CD1c-positive myeloid dendritic cell (primary cell): ENCODE results near the gene ESR1.
"Not testable (repeated sequence)": the region's sequence is repeated elsewhere in the genome, so short reads cannot be mapped to it uniquely, and the experiment has no call there.

Experiments used
- DNase-seq: peaks from one replicate; pipeline ENCODE4 v3.0.0-alpha.2; 2016; ENCODE audit errors: extremely low spot score

The ESR1 gene

DNA sequence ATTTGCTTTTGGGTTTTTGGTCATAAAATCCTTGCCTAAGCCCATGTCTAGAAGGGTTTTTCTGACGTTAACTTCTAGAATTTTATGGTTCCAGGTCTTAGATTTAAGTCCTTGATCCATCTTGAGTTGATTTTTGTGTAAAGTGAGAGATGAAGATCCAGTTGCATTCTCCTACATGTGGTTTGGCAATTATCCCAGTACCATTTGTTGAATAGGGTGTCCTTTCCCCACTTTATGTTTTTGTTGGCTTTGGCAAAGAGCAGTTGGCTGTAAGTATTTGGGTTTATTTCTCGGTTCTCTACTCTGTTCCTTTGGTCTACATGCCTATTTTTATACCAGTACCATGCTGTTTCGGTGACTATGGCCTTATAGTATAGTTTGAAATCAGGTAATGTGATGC lies 86.9 kb downstream of the ESR1 start:
- DNase-seq, result not testable (repeated sequence)

GRCh38 chr6:151899221-151899620 lies 91.7 kb downstream of the ESR1 start:
- not testable (repeated sequence) for DNase-seq

- DNase-seq, result not testable (repeated sequence)
Observed at GRCh38 chr6:151899796-151900195, 92.3 kb downstream of the ESR1 start.

DNA sequence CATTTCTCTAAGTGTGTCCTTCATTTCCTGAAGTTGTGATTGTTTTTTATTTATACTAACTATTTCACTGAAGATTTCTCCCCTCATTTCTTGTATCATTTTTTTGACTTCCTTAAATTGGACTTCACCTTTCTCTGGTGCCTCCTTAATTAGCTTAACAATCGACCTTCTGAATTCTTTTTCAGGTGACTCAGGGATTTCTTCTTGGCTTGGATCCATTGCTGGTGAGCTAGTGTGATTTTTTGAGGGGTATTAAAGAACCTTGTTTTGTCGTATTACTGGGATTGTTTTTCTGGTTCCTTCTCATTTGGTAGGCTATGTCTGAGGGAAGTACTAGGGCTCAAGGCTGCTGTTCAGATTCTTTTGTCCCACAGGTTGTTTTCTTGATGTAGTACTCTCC lies 92.8 kb downstream of the ESR1 start:
- DNase-seq, result no peak

DNA sequence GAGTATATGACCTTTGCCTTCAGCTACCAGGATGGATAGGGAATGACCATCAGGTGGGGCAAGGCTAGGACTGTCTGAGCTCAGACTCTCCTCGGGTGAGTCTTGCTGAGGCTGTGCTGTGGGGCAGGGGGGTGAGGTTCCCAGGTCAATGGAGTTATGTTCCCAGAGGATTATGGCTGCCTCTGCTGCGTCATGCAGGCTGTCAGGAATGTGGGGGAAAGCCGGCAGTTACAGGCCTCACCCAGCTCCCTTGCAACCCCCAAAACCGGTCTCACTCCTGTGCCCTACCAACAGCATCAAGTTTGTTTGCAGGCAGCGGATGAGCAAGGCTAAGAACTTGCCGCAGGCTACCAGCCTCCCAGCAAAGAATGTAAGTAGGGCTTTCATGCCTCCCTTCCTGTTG lies 93.5 kb downstream of the ESR1 start:
- DNase-seq, result no peak

DNA sequence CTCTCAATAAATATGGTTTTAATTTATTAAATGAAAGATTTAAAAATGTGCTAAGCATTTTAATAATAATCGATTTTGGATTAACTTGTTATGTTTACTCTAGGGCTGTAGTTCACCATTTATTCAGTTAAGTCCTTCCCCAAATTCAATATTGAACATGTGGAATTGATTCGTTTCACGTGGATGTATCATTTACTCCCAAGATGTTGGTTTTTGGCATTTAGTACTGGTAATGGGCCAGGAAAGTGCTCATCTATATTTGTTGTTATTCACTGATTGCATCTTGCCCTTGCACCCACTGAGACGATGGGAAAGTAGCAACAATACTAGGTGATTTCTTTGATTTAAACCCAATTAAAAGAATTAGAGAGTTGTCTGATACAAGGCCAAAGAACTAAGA lies 97.1 kb downstream of the ESR1 start:
- no peak for DNase-seq

DNA sequence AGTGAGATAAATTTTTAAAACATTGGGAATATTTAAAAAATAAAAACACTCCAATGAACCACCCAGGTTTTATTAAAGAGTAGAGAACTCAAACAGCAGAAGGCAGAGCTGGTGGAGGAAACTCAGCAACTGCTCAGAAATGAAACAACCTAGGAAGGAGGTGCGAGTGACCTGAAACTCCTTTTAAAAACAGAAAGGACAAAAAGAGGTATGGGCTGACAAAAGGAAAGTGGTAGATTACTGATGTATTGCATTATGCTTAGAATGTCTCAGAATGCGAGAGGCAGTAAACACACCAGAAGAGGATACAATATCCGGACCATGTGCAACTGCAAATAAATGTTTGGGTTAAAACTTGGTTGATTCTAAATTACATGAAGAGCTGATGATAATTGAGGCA lies 97.6 kb downstream of the ESR1 start:
- DNase-seq, result no peak

DNA sequence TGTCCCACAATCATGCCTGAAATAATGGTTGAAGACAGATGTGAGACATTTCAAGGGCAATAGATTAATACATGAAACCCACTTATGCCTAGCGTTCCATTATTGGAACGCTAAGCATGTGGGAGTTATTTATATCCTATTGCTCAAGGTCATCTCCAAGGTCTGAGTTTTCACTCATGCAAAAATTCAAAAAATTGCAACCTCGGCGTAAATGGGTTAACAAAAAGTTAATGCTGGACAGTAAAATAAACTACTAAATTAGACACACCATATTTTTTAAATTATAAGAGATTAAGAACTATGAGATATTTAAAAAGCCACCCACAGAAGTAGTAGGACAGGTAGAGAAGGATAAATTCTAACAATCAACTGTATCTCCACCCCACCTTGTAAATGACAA lies 98.4 kb downstream of the ESR1 start:
- no peak for DNase-seq

- no peak for DNase-seq
Observed at GRCh38 chr6:151911401-151911800, 103.9 kb downstream of the ESR1 start.

DNA sequence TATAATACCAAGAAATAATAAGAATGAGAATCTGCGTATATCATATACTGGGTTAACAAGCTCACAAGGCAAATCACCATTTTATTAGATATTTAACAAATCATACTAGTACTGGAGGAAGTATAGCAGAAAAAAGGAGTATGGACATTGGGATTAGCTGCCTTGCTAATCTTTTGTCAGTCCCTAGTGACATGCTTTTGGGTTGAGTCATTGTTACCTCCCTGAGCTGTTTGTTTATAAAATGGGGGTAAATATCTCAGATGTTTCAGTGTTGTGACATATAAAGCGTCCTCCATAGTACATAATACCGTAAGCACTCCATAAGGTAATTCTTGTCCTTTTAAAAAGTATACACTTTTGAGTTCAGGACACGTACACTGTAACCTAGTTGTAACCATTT lies 107.0 kb downstream of the ESR1 start:
- DNase-seq, result no peak

DNA sequence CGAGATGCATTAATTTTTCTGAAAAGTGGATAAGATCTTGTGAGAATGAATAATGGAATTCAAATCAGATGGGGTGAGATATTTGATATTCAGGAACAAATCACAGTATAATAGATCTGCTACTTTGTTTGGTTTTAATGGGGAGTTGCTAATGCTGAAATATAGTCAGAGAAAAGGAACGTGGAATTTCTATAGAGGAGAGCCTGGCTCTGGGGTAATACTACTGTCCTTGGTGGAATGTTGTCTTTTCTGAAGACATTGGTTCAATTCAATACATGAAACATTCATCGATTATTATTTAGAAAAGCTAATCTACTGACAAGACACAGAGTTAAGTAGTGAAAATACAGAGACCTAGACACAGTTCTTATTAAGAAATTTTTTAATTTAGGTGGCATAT lies 108.6 kb downstream of the ESR1 start:
- no peak for DNase-seq

- no peak for DNase-seq
Observed at GRCh38 chr6:151916680-151917164, 109.2 kb downstream of the ESR1 start.

GRCh38 chr6:151917531-151918329 lies 110.2 kb downstream of the ESR1 start:
- no peak for DNase-seq

DNA sequence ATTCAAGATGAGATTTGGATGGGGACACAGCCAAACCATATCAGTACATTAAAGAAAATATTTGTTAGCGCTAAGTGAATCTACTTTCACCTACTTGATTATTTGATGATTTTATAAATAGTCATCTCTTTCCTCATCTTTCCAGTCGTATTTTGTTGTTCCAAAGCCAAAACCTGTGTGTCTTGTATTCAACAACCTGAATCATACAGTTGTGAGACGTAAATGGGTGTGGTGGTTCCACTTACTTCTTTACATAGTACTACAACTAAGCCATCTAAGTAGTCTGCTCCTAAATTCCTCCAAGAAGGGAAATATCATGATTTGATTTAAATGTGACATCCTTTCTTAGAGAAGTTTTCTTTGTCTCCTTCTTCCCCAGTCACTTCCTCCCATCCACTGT lies 132.8 kb downstream of the ESR1 start:
- DNase-seq, result no peak

DNA sequence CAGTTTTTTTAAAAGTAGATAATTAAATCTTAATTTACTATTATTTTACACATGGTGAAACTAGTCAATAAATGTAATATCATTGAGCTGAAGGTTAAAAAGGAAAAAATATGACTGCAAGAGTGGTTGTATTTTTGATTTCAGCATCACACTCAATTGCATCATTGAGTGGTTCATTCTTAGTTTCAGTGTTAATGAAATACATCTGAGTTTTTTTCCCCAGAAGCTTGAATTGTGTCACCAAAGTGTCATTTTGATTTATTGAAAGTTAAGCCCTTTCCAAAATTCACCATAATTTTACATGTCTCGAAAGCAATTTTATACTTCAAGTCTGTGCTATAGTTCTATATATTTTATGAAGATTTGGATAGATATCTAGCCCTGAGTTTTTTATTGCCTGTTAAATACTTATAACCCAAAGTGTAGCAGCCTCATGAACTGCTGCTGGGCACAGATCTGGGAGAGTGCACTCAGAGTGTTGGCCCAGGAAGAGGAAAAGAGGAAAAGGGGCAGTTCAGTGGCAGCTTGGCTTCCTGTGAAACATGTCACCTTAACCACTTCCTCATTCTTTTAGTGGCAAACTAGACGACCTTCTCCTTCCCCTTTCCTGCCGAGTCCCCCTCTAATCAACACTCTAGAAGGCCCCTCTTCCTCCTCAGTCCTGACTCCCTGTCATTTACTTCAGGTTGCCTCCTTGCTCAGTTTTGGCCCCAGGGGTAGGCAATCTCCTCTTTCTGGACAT lies 140.7 kb downstream of the ESR1 start:
- DNase-seq, result peak; percentile 65

DNA sequence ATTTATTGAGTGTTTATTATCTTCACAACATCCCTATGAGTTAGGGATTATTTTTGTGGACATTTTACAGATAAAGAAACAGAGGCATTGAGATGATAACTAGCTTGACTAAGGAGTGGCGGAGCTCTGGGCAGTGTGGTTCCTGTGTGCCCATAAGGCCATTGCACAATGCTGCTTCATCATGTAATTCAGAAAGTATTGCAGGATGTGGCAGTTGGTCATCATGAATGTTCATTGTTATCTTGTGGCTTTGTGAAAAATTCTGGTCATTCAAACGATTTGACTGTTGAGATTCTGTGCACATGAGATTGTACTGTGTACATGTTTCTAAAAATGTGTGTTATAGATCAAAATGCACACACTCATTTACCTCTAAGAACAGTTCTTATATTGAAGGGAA lies 150.8 kb downstream of the ESR1 start:
- peak; percentile 9 for DNase-seq

DNA sequence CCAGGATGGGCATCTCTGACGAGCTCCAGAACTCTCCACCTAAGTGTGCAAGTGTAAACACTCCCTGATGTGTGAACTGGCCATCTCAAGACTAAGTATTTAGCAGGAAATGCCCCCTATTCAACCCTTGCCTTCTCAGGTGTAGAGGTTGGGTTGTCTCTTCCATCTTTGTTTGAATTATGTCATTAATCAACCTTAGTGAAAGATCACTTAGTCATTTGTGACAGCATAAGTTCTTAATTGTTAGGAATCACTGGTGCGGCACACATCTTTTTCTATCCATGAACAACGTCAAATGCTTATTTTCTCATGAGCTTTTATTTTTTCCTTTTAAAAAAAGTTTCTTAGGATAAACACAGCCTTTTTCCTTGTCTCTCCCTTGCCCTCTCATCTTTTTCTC lies 151.6 kb downstream of the ESR1 start:
- no peak for DNase-seq

DNA sequence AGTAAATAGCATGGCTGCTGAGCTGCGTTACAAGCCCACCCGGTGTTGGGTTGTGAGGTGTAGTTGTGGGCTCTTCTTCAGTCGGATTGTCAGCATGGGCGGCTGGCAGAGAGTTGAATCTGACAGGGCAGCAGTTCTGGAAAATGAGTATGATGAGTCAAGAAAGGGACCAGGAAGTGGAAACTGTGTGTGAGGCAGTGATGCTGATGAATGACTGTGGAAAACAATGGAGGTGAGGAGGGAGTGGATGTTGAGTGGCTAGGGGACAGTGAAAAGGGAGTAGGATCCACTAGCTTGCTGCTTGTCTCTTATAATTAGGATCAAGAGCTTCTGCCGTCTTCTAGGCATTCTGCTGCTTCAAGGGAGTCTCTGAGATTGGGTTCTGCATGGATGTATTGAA lies 154.3 kb downstream of the ESR1 start:
- DNase-seq, result no peak

DNA sequence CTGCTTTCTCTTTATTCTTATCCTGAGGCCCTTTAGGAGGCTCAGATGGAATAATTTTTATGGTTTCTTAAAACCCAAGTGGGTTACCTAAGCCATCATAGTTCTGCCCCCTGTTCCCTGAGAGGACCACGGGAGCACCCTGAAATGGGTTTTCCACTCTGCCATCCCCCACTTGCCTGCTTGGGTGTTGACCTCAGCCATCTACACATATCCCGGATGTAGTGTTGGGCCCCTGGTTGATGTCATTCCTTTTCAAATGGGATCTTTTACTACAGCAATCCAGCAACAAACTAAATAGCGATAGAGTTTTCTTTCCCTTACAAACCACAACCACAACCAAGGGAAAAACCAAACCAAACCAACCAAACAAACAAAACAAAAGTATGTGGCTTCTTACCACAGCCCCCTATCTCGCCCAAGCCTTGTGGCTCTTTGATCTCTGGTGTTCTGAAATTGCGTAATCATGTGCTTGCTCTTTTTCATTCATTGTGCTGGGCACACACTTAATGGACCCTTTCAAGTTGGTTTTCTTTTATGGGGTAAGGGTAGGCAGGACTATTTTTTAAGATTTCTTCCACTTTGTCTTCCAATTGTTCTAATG lies 154.9 kb downstream of the ESR1 start:
- no peak for DNase-seq

DNA sequence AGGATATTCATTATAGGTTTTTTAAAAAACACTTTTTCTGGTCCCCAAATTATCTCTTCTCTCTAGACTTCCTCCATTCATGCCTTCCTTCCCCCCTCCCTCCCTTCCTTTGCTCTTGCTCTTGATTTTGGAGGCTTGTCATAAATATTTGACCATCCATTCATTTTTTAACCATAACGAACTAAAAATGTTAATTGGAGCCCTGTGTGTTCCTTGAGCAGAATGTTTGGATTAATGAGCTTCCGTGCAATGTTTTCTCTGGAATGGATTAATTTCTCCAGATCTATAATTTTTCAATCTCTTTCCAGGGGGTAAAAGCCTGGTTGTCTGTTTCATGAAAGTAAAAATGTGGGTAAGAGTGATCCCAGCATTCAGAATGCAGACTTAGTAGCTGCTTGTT lies 155.5 kb downstream of the ESR1 start:
- DNase-seq, result no peak

- DNase-seq, result not testable (repeated sequence)
Observed at GRCh38 chr6:151964412-151964811, 156.9 kb downstream of the ESR1 start.

DNA sequence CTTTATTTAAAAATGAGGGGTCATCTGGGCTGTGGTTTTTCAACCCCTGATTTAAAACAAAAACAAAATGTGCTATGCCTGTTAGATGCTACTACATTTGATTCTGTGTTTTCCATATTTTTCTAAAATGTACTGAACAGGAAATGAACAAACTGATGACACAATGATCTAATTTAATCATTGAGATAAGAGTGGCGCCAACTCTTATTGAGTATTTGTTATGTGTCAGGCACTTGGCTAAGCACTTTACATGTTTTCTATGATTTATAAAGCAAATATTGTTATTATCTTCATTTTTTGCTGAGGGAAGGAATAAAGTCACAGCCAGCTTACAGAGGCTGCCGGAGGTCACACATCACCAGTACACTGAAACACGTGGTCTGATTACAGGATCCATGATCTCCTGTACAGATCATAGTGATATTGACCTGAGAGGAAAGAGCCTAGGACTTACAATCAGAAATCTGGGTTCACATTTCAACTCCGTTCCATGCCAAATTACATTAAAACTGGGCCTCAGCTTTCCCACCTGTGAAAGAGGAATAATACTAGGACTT lies 166.7 kb downstream of the ESR1 start:
- DNase-seq, result no peak
